K562 (cell line): ENCODE results near the gene GET3. TPM values are rescaled to one million over a fixed set of nuclear protein-coding genes. Genes with fewer than 3 reads are reported as not detected.

Experiments
- ATAC-seq: fragments of 200-7000 bp; cut with Tn5 transposase; 3 replicates; pipeline ENCODE4 v1.9.1; 2020; ENCODE audit warnings: moderate library complexity
- BruUV-seq: library from RNA; stranded (reverse); fragments of 400-500 nt; replicated peaks from 2 replicates; lab custom pipeline; 2021; lab: Mats Ljungman, UMichigan
- CTCF ChIA-PET: fragments of 300-600 bp; formaldehyde crosslinking; extraction: SDS; loops from one replicate; lab custom pipeline; 2021; ENCODE audit warnings: low intra/inter-chr PET ratio; lab: Yijun Ruan, JAX
- POLR2A ChIA-PET: fragments of 300-600, 350-650 bp; sonication (Branson Sonifier 250); formaldehyde crosslinking; extraction: SDS; loops from one replicate; lab custom pipeline; 2021; ENCODE audit warnings: antibody characterized with exemption, inconsistent platforms; lab: Yijun Ruan, JAX
- DNase-seq, 4 experiments: peaks; one replicate each; pipeline versions ENCODE4 v3.0.0 to v3.0.0-alpha.2; 2011 to 2018; ENCODE audit warnings: low spot score in 3 of 4, mixed read lengths in 3 of 4; ENCODE audit errors: extremely low read depth in 1 of 4
- FAIRE-seq: peaks from 2 replicates; lab custom pipeline; 2011; peaks lifted over from hg19 to GRCh38; lab: Jason Lieb, UNC
- H2AFZ ChIP-seq: 2 replicates; pipeline ENCODE4 v1.6.0; 2011; ENCODE audit warnings: low read depth, low read length, control low read depth, inconsistent platforms
- H3K27ac ChIP-seq: fragments of 200-600 bp; 3 replicates; pipeline ENCODE4 v1.8.0; 2011; ENCODE audit warnings: low read depth, mild to moderate bottlenecking, control low read depth, inconsistent platforms, low read length, moderate library complexity, mixed read lengths; ENCODE audit errors: extremely low read depth
- H3K27me3 ChIP-seq, 2 experiments: fragments of 300-600 bp in 1 of 2; 2 replicates in 1 of 2; 3 replicates in 1 of 2; pipeline versions ENCODE4 v1.6.0 to v1.8.0; 2011; ENCODE audit warnings: inconsistent platforms in 2 of 2, low read length in 2 of 2, mild to moderate bottlenecking in 1 of 2, mixed read lengths in 1 of 2, moderate library complexity in 1 of 2; ENCODE audit not compliant: control insufficient read depth in 2 of 2, insufficient read depth in 2 of 2
- H3K36me3 ChIP-seq: fragments of 300-600 bp; 3 replicates; pipeline ENCODE4 v1.8.0; 2011; ENCODE audit warnings: mild to moderate bottlenecking, low read length, inconsistent platforms; ENCODE audit not compliant: control insufficient read depth, insufficient read depth
- H3K4me1 ChIP-seq, 2 experiments: fragments of 200-600 bp in 1 of 2; replicated peaks in 1 of 2; 2 replicates in 1 of 2; 3 replicates in 1 of 2; pipeline versions ENCODE4 v1.5.1 to v1.8.0; 2011; ENCODE audit warnings: inconsistent platforms in 2 of 2, low read length in 2 of 2, mild to moderate bottlenecking in 1 of 2, mixed read lengths in 1 of 2, moderate library complexity in 1 of 2; ENCODE audit not compliant: control insufficient read depth in 2 of 2, insufficient read depth in 2 of 2
- H3K4me2 ChIP-seq: 2 replicates; pipeline ENCODE4 v1.6.1; 2011; ENCODE audit warnings: low read length, control low read depth, inconsistent platforms, mixed read lengths; ENCODE audit not compliant: insufficient read depth
- H3K4me3 ChIP-seq: fragments of 200-600 bp; sonication (generic), shearing (Covaris generic); 2 replicates; pipeline ENCODE4 v1.5.1; 2016; ENCODE audit warnings: control low read depth, inconsistent platforms
- H3K79me2 ChIP-seq: fragments of 200-600 bp; 3 replicates; pipeline ENCODE4 v1.8.0; 2011; ENCODE audit warnings: low read length, inconsistent platforms; ENCODE audit not compliant: control insufficient read depth, insufficient read depth
- H3K9ac ChIP-seq, 2 experiments: 2 replicates each; pipeline versions ENCODE4 v1.6.0 to v1.6.1; 2011; ENCODE audit warnings: low read depth in 2 of 2, low read length in 2 of 2, control low read depth in 1 of 2, inconsistent platforms in 1 of 2, mild to moderate bottlenecking in 1 of 2, mixed read lengths in 1 of 2; ENCODE audit not compliant: insufficient read depth in 1 of 2
- H3K9me1 ChIP-seq: one replicate; pipeline ENCODE4 v1.6.0; 2011; ENCODE audit warnings: inconsistent platforms, mild to moderate bottlenecking, low read length, moderate library complexity; ENCODE audit not compliant: control insufficient read depth, insufficient read depth
- H3K9me3 ChIP-seq: replicated peaks from 2 replicates; pipeline ENCODE4 v1.5.1; 2011; ENCODE audit warnings: low read depth, low read length, inconsistent platforms; ENCODE audit not compliant: control insufficient read depth, insufficient read depth
- H4K20me1 ChIP-seq: replicated peaks from 2 replicates; pipeline ENCODE4 v1.6.1; 2011; ENCODE audit warnings: low read length, inconsistent platforms, mixed read lengths; ENCODE audit not compliant: control insufficient read depth, insufficient read depth
- HMG20B ChIP-seq: fragments of 250-450 bp; sonication (Bioruptor Pico); IDR thresholded peaks from 2 replicates; pipeline ENCODE4 v1.5.0; 2021; ENCODE audit warnings: mild to moderate bottlenecking
- RFX1 ChIP-seq: fragments of 450-650 bp; IDR thresholded peaks from 2 replicates; pipeline ENCODE4 v1.6.1; 2016; ENCODE audit warnings: mild to moderate bottlenecking, moderate library complexity
- SPI1 ChIP-seq: IDR thresholded peaks from 2 replicates; pipeline ENCODE4 v1.6.1; 2011; ENCODE audit warnings: low read depth, low read length, control low read depth, borderline replicate concordance
- STAT6 ChIP-seq: sonication (generic); formaldehyde crosslinking; IDR thresholded peaks from 2 replicates; pipeline ENCODE4 v1.8.1; 2023; ENCODE audit warnings: mild to moderate bottlenecking, missing genetic modification reagents
- TAL1 ChIP-seq: fragments of 450-650 bp; IDR thresholded peaks from 2 replicates; pipeline ENCODE4 v1.6.1; 2016; ENCODE audit warnings: mild to moderate bottlenecking
- TGIF2 ChIP-seq: sonication (generic); formaldehyde crosslinking; IDR thresholded peaks from 2 replicates; pipeline ENCODE4 v1.8.1; 2022; ENCODE audit warnings: mild to moderate bottlenecking, missing genetic modification reagents, moderate library complexity
- ZFX ChIP-seq: sonication (generic); formaldehyde crosslinking; IDR thresholded peaks from 2 replicates; pipeline ENCODE4 v1.8.0; 2022; ENCODE audit warnings: mild to moderate bottlenecking, missing genetic modification reagents, moderate library complexity
- ZNF121 ChIP-seq: sonication (generic); formaldehyde crosslinking; conservative IDR thresholded peaks from 2 replicates; pipeline ENCODE4 v1.8.0; 2022; ENCODE audit warnings: missing genetic modification reagents
- ZNF280B ChIP-seq: fragments of 250-450 bp; sonication (Bioruptor Pico); IDR thresholded peaks from 2 replicates; pipeline ENCODE4 v1.5.1; 2021; ENCODE audit warnings: mild to moderate bottlenecking
- WGBS: fragments of 100-300 bp; shearing (Covaris generic); methylation state at CpG from one replicate; pipeline ENCODE4 v1.1.6; 2016; ENCODE audit warnings: low coverage, mixed read lengths; ENCODE audit not compliant: insufficient coverage; ENCODE audit errors: missing lambda C conversion rate; 5-methylcytosine and 5-hydroxymethylcytosine counted together
- in situ Hi-C: fragments of 300-500 bp; cut with MboI; formaldehyde crosslinking; loops from 4 replicates; pipeline ENCODE4 v1.15.0; 2018; ENCODE audit warnings: inconsistent platforms, mixed read lengths
- intact Hi-C: fragments of 100-400 bp; cut with micrococcal nuclease; formaldehyde crosslinking; loops from 2 replicates; pipeline ENCODE4 v1.14.2; 2022
- polyA plus RNA-seq, 8 experiments: library from polyadenylated mRNA; depleted of rRNA in 4 of 8; stranded (reverse) in 5 of 8; unstranded in 3 of 8; fragments of >200 nt; fragmentation: Nextera tagmentation in 2 of 8; fragmentation: Illumina TruSeq in 1 of 8; extraction: Ambion mirVana in 2 of 8; extraction: Trizol in 1 of 8; gene quantifications; 2 replicates each; pipeline versions ENCODE4 v1.2.1 to v1.2.3, GENCODE V29; 2011 to 2014; ENCODE audit warnings: inconsistent platforms in 1 of 8, missing spikeins in 1 of 8
- total RNA-seq, 7 experiments: library from RNA; depleted of rRNA in 6 of 7; stranded (reverse); fragments of >200 nt in 6 of 7; fragmentation: Illumina TruSeq in 2 of 7; extraction: Trizol in 2 of 7; gene quantifications; 2 replicates each; pipeline versions ENCODE4 v1.2.1 to v1.2.3, GENCODE V29; 2011 to 2021; ENCODE audit warnings: low replicate concordance in 1 of 7

GET3 gene
- total and polyA plus RNA-seq, 9 of the 15 experiments (the other 6 are each of a cell fraction or from before 2014, with no cell fraction given) = 8.3 to 83.5 (median 51.8) TPM

GRCh38 chr19:12727745-12728433, 9.4 kb upstream of the GET3 start:
- H3K9ac ChIP-seq = no peak overlapping the region
- peaks cover 7% of the 10 kb centered on the region for H4K20me1 ChIP-seq
- FAIRE-seq (no peak), ATAC-seq (no peak), DNase-seq (no peak)
- intact Hi-C loops (no loop called here), in situ Hi-C loops (no loop called here)
- H3K27me3 ChIP-seq = no peaks in the 10 kb centered on the region
- 93% methylated on average over 9 of the region's 9 CpGs for WGBS
- H3K79me2 ChIP-seq = peaks cover 42% of the 10 kb centered on the region
- H3K9me3 ChIP-seq = no peaks in the 10 kb centered on the region
- ChIA-PET POLR2A (interaction anchor here (0.7 to 2.2 kb wide), 3 partner anchors 7 to 78 kb away, joined by 3 to 6 read pairs (median 3); partner anchors contain the start of genes GET3 and RNASEH2A), CTCF (no interaction called here)
- H3K4me2 ChIP-seq = no peak overlapping the region
- H3K9me1 ChIP-seq = no peaks in the 10 kb centered on the region
- no peak overlapping the region for H3K27ac ChIP-seq
- no peak overlapping the region for H2AFZ ChIP-seq
- BruUV-seq = no TSS peak
- TF ChIP-seq ZNF121 (CRISPR knock-in tag) (peak; percentile 81), HMG20B (CRISPR knock-in tag) (no peak)
- no peak overlapping the region for H3K4me3 ChIP-seq
- H3K4me1 ChIP-seq = peaks cover 6 to 27% of the 10 kb centered on the region in 2 experiments
- H3K36me3 ChIP-seq = peaks cover 48% of the 10 kb centered on the region

DNA sequence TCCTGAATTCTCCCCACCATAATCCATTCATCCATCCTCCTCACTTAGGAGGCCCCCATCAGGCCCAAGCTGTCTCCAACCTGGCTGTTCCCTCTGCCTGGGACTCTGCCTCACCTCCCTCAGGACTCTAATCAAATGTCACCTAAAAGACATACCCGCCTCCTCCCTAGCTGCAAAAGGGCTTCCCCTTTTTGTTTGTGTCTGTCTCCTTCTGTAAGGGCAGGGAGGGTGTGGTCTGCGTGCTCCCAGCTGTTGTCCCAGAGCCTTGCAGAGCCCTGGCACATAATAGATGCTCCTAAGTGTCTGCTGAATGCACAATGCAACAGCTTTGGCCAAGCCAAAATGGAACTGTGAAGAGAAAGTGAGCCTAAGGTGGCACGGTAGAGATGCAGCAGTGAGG, 7.2 kb upstream of the GET3 start:
- Histone ChIP-seq H3K27ac (no peak overlapping the region), H3K36me3 (peaks cover 52% of the 10 kb centered on the region), H3K9me1 (no peaks in the 10 kb centered on the region), H3K4me3 (no peak overlapping the region), H3K9ac (no peak overlapping the region), H3K79me2 (peaks cover 45% of the 10 kb centered on the region), H3K9me3 (no peaks in the 10 kb centered on the region), H3K4me2 (no peak overlapping the region), H2AFZ (no peak overlapping the region), H3K4me1 (peaks cover 8 to 23% of the 10 kb centered on the region in 2 experiments), H4K20me1 (peaks cover 17% of the 10 kb centered on the region), H3K27me3 (no peaks in the 10 kb centered on the region)
- no TSS peak for BruUV-seq
- CTCF ChIA-PET = no interaction called here
- ATAC-seq (no peak), DNase-seq (no peak), FAIRE-seq (no peak)
- intact Hi-C loops = no loop called here
- no peak for TF ChIP-seq TGIF2 (CRISPR knock-in tag)
- no peak for TF ChIP-seq RFX1
- no peak for TF ChIP-seq ZNF280B (CRISPR knock-in tag)
- TF ChIP-seq STAT6 (CRISPR knock-in tag) = no peak
- no peak for TF ChIP-seq ZFX (CRISPR knock-in tag)
- TF ChIP-seq SPI1 = peak; percentile 83
- TF ChIP-seq TAL1 = no peak
- in situ Hi-C loops = no loop called here
- POLR2A ChIA-PET = interaction anchor here (0.6 kb wide), 1 partner anchor 114 kb away, joined by 5 read pairs; no protein-coding TSS in a partner anchor
- WGBS = 80% methylated on average over 3 of the region's 3 CpGs
